ENCODE measurements around the gene VENTX.

Gene VENTX

DNA sequence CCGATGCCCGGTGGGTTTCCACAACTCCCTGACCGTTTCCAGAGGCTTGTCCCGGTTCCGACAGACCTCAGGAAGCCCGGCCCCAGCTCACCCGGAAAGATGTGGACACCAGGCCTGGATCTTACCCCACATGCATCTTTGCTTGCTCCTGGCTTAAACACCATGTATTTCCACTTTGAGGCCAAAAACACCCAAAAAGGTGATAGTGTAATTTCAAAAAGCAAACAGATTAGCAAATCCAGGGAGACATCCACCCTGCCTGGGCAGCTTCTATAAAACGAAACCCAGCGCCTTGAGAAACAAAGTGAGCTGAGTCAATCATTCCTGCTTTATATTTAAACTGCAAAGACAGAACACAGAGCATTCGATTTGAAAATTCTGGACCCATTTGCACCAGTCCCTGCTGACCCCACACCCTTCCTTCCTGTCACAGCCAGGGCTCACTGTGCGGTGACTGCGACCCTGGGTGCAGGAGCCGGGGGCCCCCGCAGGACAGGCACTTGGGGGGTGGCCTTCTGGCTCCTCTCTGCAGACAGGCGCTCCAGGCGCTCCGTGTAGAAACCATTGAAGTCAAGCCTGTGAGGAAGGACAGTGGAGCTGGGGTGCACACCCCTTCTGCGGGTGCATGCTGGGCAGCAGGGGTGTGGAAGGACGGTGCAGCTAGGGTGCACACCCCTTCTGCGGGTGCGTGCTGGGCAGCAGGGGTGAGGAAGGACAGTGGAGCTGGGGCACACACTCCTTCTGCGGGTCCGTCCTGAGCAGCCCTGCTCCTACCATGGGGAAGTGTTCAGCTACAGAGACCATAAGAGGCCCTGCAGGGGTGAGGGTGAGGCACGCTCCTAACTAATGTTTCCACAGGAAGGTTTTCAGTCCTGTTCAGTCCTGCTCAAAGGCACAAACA, 41.9 kb downstream of the VENTX start:
- no peak for TF ChIP-seq CTCF (IDR thresholded peaks at IDR 0.05; ENCODE audit: low read depth, low read length)
- DNase-seq (ENCODE audit: extremely low read depth, low read depth) = no peak

- DNase-seq (ENCODE audit: extremely low read depth, low read depth) = no peak
- TF ChIP-seq CTCF (IDR thresholded peaks at IDR 0.05; ENCODE audit: low read depth, low read length) = no peak
These were observed 42.9 kb downstream of the VENTX start for GRCh38 chr10:133280391-133281059.

- no peak for DNase-seq (ENCODE audit: extremely low read depth, low read depth)
- TF ChIP-seq CTCF (IDR thresholded peaks at IDR 0.05; ENCODE audit: low read depth, low read length) = no peak
These were observed 43.4 kb downstream of the VENTX start for GRCh38 chr10:133281084-133281483.

DNA sequence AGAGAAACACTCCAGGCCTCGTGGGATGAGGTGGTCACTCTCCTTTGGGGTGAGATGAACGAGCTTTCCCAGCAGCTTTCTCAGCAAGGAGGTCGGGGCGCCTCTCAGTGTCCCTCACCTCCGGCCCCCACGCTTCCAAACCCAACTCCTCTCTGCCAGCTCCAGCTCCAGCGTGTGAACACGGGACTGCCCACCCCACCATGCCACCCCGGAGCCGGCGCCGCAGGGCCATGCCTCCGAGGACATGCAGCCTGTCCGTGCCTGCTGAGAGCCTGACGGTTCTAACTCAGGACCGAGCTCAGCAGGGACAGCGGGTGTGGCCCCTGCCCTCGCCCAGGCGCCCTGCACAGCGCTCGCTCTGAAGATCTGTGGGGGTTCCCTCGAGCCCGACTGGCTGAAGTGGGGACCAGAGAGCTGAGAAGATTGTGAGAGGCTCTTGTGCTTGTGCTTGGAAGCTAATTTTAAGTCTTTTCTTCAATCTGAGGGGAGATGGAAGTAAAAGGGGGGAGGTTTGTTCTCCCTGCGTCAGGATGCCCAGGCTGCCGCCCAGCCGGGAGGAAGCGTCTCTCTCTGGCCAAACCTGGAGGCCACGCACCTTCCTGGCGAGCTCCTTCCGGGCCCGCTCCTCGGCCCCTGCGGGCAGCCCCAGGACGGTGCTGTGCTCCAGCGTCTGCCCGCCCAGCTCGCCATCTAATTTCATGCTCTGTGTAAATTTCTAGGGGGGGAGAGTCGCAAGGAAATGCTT, 44.1 kb downstream of the VENTX start:
- TF ChIP-seq CTCF (IDR thresholded peaks at IDR 0.05; ENCODE audit: low read depth, low read length) = no peak

GRCh38 chr10:133282846-133283390, 45.3 kb downstream of the VENTX start:
- DNase-seq (ENCODE audit: extremely low read depth, low read depth) = no peak
- TF ChIP-seq CTCF (IDR thresholded peaks at IDR 0.05; ENCODE audit: low read depth, low read length) = no peak

More for the DNA sequence above, 44.1 kb downstream of the VENTX start:
- no peak for DNase-seq (ENCODE audit: extremely low read depth, low read depth)

DNA sequence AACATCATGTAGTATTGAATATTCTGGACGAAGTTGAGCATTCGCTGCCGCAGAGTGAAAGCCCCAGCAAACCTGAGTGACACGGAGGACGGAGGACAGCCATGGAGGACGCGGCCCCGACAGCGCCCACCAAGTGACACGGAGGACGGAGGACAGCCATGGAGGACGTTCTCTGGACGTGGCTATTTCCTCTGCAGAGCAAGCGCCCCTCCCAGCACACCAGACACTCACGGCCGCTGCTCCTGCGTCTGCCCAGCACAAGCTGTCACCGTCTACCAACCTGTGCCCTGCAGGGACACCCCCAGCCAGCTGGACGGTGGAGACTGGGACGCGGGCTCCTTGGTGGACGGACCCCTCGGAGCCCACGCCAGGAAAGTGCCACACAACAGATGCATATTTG, 46.3 kb downstream of the VENTX start:
- DNase-seq (ENCODE audit: extremely low read depth, low read depth) = no peak
- TF ChIP-seq CTCF (IDR thresholded peaks at IDR 0.05; ENCODE audit: low read depth, low read length) = no peak
